ENCODE measurements around the gene PRKAR1B.

- TF ChIP-seq EZH2 (IDR thresholded peaks at IDR 0.05) = no peak
- TF ChIP-seq CTCF (IDR thresholded peaks at IDR 0.05) = no peak
- no peak for TF ChIP-seq EZH2phosphoT487 (IDR thresholded peaks at IDR 0.05)
Measured at GRCh38 chr7:641966-642365, 85.1 kb downstream of the PRKAR1B start.
